Type B pancreatic cell (in vitro differentiated cells): ENCODE results near the gene CAPN11. TPM values are rescaled to one million over a fixed set of nuclear protein-coding genes. Genes with fewer than 3 reads are reported as not detected.

Experiments
- DNase-seq: peaks from one replicate; pipeline ENCODE4 v3.0.0; 2021; ENCODE audit warnings: mixed read lengths; ENCODE audit not compliant: unreplicated experiment; ENCODE audit errors: extremely low spot score
- H3K27ac Mint-ChIP-seq: 2 replicates; pipeline ENCODE4 v1.8.0; 2021; ENCODE audit warnings: mild to moderate bottlenecking, mixed read lengths
- H3K27me3 Mint-ChIP-seq: 2 replicates; pipeline ENCODE4 v1.8.0; 2021; ENCODE audit warnings: mixed read lengths
- H3K36me3 Mint-ChIP-seq: 2 replicates; pipeline ENCODE4 v1.8.0; 2021; ENCODE audit warnings: mixed read lengths
- H3K4me1 Mint-ChIP-seq: one replicate; pipeline ENCODE4 v1.8.0; 2021; ENCODE audit warnings: mixed read lengths; ENCODE audit not compliant: unreplicated experiment
- H3K4me3 Mint-ChIP-seq: 2 replicates; pipeline ENCODE4 v1.8.0; 2021; ENCODE audit warnings: mild to moderate bottlenecking, mixed read lengths
- H3K9me3 Mint-ChIP-seq: 2 replicates; pipeline ENCODE4 v1.8.0; 2021; ENCODE audit warnings: mixed read lengths
- total RNA-seq: library from RNA; stranded (reverse); gene quantifications from 2 replicates; pipeline ENCODE4 v1.2.1, GENCODE V29; 2021; ENCODE audit warnings: low replicate concordance
- TF ChIP-seq, protein P1 (sequence below): fragments of 200-600 bp; sonication (generic); conservative IDR thresholded peaks from 2 replicates; pipeline ENCODE4 v1.5.0; 2021; ENCODE audit warnings: antibody characterized with exemption, mild to moderate bottlenecking

Gene CAPN11
- total RNA-seq, 1 donor from 2014 or later, result not detected

DNA sequence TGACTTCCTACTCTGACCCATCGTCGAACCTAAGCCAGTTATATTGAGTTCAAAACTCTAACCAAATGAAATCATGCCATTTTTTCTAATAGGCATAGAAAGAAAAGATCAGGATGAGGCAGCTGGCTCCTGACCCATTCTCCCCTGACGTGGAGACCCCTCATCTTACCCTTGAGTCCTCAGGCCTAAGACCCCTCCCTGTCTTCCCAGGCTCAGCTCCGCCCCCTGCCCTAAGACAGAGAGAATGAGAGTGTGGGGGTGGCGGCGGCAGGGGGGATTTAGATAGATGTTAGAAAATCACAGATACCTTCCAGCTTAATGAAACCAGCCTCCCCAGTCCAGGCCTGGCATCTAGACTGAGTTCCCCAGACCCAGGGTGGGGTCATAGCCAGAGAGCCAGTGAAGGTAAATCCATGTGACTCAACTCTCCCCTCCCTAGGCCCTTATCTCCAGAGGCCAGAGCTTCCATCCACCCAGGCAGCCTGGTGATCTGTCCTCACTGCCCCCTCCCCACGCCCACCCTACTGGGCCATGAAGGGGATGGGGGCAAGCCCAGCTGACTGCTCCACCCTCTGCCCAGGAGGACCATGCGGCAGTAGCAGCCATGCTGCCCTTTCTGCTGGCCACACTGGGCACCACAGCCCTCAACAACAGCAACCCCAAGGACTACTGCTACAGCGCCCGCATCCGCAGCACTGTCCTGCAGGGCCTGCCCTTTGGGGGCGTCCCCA lies 24.5 kb upstream of the CAPN11 start:
- DNase-seq, result no peak
- no peaks in the 10 kb centered on the region for H3K36me3 Mint-ChIP-seq
- no peaks in the 10 kb centered on the region for H3K27me3 Mint-ChIP-seq
- peak overlapping the region; percentile 62 for H3K4me3 Mint-ChIP-seq
- H3K4me1 Mint-ChIP-seq, result peaks cover 45% of the 10 kb centered on the region
- H3K9me3 Mint-ChIP-seq, result no peaks in the 10 kb centered on the region
- TF ChIP-seq, protein P1, sequence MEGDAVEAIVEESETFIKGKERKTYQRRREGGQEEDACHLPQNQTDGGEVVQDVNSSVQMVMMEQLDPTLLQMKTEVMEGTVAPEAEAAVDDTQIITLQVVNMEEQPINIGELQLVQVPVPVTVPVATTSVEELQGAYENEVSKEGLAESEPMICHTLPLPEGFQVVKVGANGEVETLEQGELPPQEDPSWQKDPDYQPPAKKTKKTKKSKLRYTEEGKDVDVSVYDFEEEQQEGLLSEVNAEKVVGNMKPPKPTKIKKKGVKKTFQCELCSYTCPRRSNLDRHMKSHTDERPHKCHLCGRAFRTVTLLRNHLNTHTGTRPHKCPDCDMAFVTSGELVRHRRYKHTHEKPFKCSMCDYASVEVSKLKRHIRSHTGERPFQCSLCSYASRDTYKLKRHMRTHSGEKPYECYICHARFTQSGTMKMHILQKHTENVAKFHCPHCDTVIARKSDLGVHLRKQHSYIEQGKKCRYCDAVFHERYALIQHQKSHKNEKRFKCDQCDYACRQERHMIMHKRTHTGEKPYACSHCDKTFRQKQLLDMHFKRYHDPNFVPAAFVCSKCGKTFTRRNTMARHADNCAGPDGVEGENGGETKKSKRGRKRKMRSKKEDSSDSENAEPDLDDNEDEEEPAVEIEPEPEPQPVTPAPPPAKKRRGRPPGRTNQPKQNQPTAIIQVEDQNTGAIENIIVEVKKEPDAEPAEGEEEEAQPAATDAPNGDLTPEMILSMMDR, result no peak
- peak overlapping the region; percentile 91 for H3K27ac Mint-ChIP-seq

- TF ChIP-seq, protein P1, result no peak
- no peak for DNase-seq
- Mint-ChIP-seq H3K4me1 (peaks cover 41% of the 10 kb centered on the region), H3K9me3 (no peaks in the 10 kb centered on the region), H3K4me3 (peak overlapping the region; percentile 7), H3K36me3 (peaks cover 3% of the 10 kb centered on the region), H3K27ac (peak overlapping the region; percentile 36), H3K27me3 (no peaks in the 10 kb centered on the region)
These were observed 23.4 kb upstream of the CAPN11 start for GRCh38 chr6:44135173-44135758.

DNA sequence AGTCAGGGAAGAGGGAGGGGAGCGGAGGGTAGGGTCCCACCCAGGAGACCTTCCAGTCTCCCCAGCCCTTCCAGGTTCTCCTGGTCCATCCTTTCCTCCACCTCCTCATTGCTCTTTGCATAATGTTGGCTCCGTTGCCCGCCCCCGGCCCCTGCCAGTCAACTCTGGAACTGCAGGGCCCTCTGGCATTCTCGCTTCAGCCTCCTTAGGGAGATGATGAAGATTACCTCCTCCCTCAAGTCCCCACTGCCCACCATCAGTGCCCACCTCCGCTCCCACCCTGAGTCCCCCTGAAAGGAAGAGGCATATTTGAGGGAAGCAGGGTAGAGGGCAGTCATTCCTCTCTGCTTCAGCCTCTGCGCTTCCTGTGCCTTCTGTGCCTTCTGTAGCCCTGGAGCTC lies 22.7 kb upstream of the CAPN11 start:
- peak overlapping the region; percentile 36 for H3K27ac Mint-ChIP-seq
- no peak for DNase-seq
- H3K4me1 Mint-ChIP-seq, result peaks cover 41% of the 10 kb centered on the region

DNA sequence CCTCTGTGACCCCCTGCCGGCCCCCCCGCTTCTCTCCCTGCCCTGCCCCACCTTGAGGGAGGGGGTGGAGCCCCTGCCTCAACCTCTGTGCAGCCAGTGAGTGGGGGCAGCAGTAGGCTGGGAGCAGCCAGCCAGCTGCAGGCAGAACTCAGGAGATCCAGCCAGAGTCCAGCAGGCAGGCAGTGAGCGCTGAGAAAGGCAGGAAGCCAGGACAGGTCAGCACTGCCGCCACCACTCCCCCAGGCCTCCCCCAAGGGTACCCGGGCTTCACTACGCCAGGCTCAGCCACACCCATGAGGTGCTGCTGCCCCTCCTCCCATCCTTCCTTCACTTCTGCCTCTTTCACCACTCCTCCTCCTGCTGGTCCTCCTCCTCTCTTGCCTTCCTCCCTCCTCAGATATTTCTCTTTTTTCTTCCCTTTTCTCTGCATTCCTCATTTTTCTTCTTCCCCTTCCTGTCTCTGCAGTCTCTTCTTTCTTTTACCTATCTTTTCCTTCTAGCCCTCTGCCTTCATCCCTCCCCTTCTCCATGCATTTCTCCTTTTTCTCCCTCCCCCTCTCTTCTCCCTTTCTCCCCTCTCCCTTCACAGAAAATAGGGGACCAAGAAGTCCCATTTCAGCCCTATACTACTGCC lies 19.8 kb upstream of the CAPN11 start:
- no peak overlapping the region for H3K4me3 Mint-ChIP-seq
- DNase-seq, result no peak
- no peaks in the 10 kb centered on the region for H3K9me3 Mint-ChIP-seq
- no peaks in the 10 kb centered on the region for H3K27me3 Mint-ChIP-seq
- peaks cover 16% of the 10 kb centered on the region for H3K4me1 Mint-ChIP-seq
- peaks cover 22% of the 10 kb centered on the region for H3K36me3 Mint-ChIP-seq
- TF ChIP-seq, protein P1, result no peak
- H3K27ac Mint-ChIP-seq, result no peak overlapping the region

More for the DNA sequence above, 22.7 kb upstream of the CAPN11 start:
- no peaks in the 10 kb centered on the region for H3K9me3 Mint-ChIP-seq
- H3K4me3 Mint-ChIP-seq, result no peak overlapping the region
- H3K36me3 Mint-ChIP-seq, result peaks cover 9% of the 10 kb centered on the region
- no peaks in the 10 kb centered on the region for H3K27me3 Mint-ChIP-seq
- TF ChIP-seq, protein P1, result peak; percentile 30

- Mint-ChIP-seq H3K27me3 (no peaks in the 10 kb centered on the region), H3K27ac (no peak overlapping the region), H3K4me1 (peaks cover 13% of the 10 kb centered on the region), H3K36me3 (peaks cover 22% of the 10 kb centered on the region), H3K4me3 (no peak overlapping the region), H3K9me3 (no peaks in the 10 kb centered on the region)
- DNase-seq, result no peak
- TF ChIP-seq, protein P1, result no peak
These were observed 19.3 kb upstream of the CAPN11 start for GRCh38 chr6:44139351-44139743.
